IMR-90 (cell line): ENCODE results near the gene TALDO1. TPM values are rescaled to one million over a fixed set of nuclear protein-coding genes. Genes with fewer than 3 reads are reported as not detected.
"Not testable (repeated sequence)": the region's sequence is repeated elsewhere in the genome, so short reads cannot be mapped to it uniquely, and the experiment has no call there.

Experiments
- ATAC-seq: fragments of 200-7000 bp; cut with Tn5 transposase; 2 replicates; pipeline ENCODE4 v1.9.1; 2020; ENCODE audit warnings: low read depth, mild to moderate bottlenecking, moderate library complexity
- BruUV-seq: library from RNA; stranded (reverse); fragments of 400-500 nt; replicated peaks from 2 replicates; lab custom pipeline; 2021; lab: Mats Ljungman, UMichigan
- CTCF ChIA-PET: fragments of 300-600 bp; formaldehyde crosslinking; extraction: SDS; loops from one replicate; lab custom pipeline; 2021; ENCODE audit warnings: antibody characterized with exemption; lab: Yijun Ruan, JAX
- POLR2A ChIA-PET: fragments of 300-600 bp; sonication (Branson Sonifier 250); formaldehyde crosslinking; loops from one replicate; lab custom pipeline; 2022; ENCODE audit warnings: antibody characterized with exemption; ENCODE audit not compliant: unreplicated experiment; lab: Charles Lee
- DNase-seq: peaks from one replicate; pipeline ENCODE4 v3.0.0; 2013
- H2AFZ ChIP-seq: replicated peaks from 2 replicates; pipeline ENCODE3; 2013; ENCODE audit warnings: low read length, mild to moderate bottlenecking; ENCODE audit not compliant: poor library complexity
- H2AK5ac ChIP-seq: 2 replicates; pipeline ENCODE4 v1.6.1; 2013; ENCODE audit warnings: low read depth, low read length, inconsistent platforms
- H2AK9ac ChIP-seq: replicated peaks from 2 replicates; pipeline ENCODE3; 2013; ENCODE audit warnings: mild to moderate bottlenecking, low read depth, low read length, moderate library complexity; ENCODE audit not compliant: poor library complexity
- H2BK120ac ChIP-seq: 2 replicates; pipeline ENCODE4 v1.6.1; 2013; ENCODE audit warnings: low read depth, low read length, inconsistent platforms
- H2BK15ac ChIP-seq: 3 replicates; pipeline ENCODE4 v1.6.1; 2013; ENCODE audit warnings: low read depth, low read length, inconsistent platforms
- H2BK20ac ChIP-seq: 2 replicates; pipeline ENCODE4 v1.6.1; 2013; ENCODE audit warnings: low read depth, mild to moderate bottlenecking, inconsistent platforms, low read length, moderate library complexity
- H2BK5ac ChIP-seq: 2 replicates; pipeline ENCODE4 v1.6.1; 2013; ENCODE audit warnings: mild to moderate bottlenecking, low read depth, low read length, inconsistent platforms; ENCODE audit not compliant: poor library complexity, severe bottlenecking
- H3K14ac ChIP-seq: replicated peaks from 2 replicates; pipeline ENCODE4 v1.6.1; 2013; ENCODE audit warnings: low read depth, low read length, inconsistent platforms
- H3K18ac ChIP-seq: 2 replicates; pipeline ENCODE4 v1.6.1; 2013; ENCODE audit warnings: low read depth, low read length, control low read depth
- H3K23ac ChIP-seq: 2 replicates; pipeline ENCODE4 v1.6.1; 2013; ENCODE audit warnings: low read depth, low read length, inconsistent platforms
- H3K27ac ChIP-seq: 2 replicates; pipeline ENCODE4 v1.5.1; 2013; ENCODE audit warnings: mild to moderate bottlenecking, control low read depth, low read length; ENCODE audit not compliant: insufficient read depth
- H3K27me3 ChIP-seq: 2 replicates; pipeline ENCODE4 v1.6.1; 2013; ENCODE audit warnings: low read length; ENCODE audit not compliant: control insufficient read depth, insufficient read depth
- H3K36me3 ChIP-seq: 2 replicates; pipeline ENCODE4 v1.6.1; 2013; ENCODE audit warnings: low read length, mixed read lengths; ENCODE audit not compliant: control insufficient read depth, insufficient read depth
- H3K4ac ChIP-seq: 2 replicates; pipeline ENCODE4 v1.6.1; 2013; ENCODE audit warnings: low read depth, low read length, inconsistent platforms
- H3K4me1 ChIP-seq: 2 replicates; pipeline ENCODE4 v1.6.1; 2013; ENCODE audit warnings: low read length, mixed read lengths; ENCODE audit not compliant: control insufficient read depth, insufficient read depth
- H3K4me2 ChIP-seq: 2 replicates; pipeline ENCODE4 v1.6.1; 2013; ENCODE audit warnings: low read depth, mild to moderate bottlenecking, control low read depth, low read length, moderate library complexity
- H3K4me3 ChIP-seq: 2 replicates; pipeline ENCODE4 v1.5.1; 2013; ENCODE audit warnings: low read depth, mild to moderate bottlenecking, control low read depth, low read length, moderate library complexity; ENCODE audit not compliant: insufficient read depth
- H3K56ac ChIP-seq: 2 replicates; pipeline ENCODE4 v1.6.1; 2013; ENCODE audit warnings: low read length, inconsistent platforms; ENCODE audit not compliant: insufficient read depth; ENCODE audit errors: extremely low read depth
- H3K79me1 ChIP-seq, 2 experiments: 2 replicates each; pipeline ENCODE4 v1.6.1; 2013; ENCODE audit warnings: low read length in 2 of 2, inconsistent platforms in 1 of 2, low read depth in 1 of 2
- H3K9ac ChIP-seq: 2 replicates; pipeline ENCODE4 v1.6.1; 2013; ENCODE audit warnings: low read depth, low read length, control low read depth
- H3K9me1 ChIP-seq: 2 replicates; pipeline ENCODE4 v1.6.1; 2013; ENCODE audit warnings: low read length, inconsistent platforms; ENCODE audit not compliant: insufficient read depth
- H3K9me3 ChIP-seq: 2 replicates; pipeline ENCODE4 v1.6.1; 2013; ENCODE audit warnings: low read length; ENCODE audit not compliant: control insufficient read depth, insufficient read depth
- H4K20me1 ChIP-seq: 2 replicates; pipeline ENCODE4 v1.6.1; 2013; ENCODE audit warnings: low read length, inconsistent platforms; ENCODE audit not compliant: insufficient read depth
- H4K5ac ChIP-seq: 2 replicates; pipeline ENCODE4 v1.6.1; 2013; ENCODE audit warnings: mild to moderate bottlenecking, low read depth, low read length, control low read depth
- H4K8ac ChIP-seq, 2 experiments: 2 replicates each; pipeline ENCODE4 v1.6.1; 2013; ENCODE audit warnings: low read depth in 2 of 2, low read length in 2 of 2, control low read depth in 1 of 2, inconsistent platforms in 1 of 2
- H4K91ac ChIP-seq: 2 replicates; pipeline ENCODE4 v1.6.1; 2013; ENCODE audit warnings: low read depth, low read length, inconsistent platforms; ENCODE audit not compliant: insufficient read depth
- WGBS, 2 experiments: methylation state at CpG; one replicate each; pipeline versions ENCODE4 v1.1.5 to v1.1.7; 2013; ENCODE audit warnings: missing lambda C conversion rate in 2 of 2; ENCODE audit not compliant: insufficient read length in 1 of 2; ENCODE audit errors: extremely low coverage in 2 of 2; 5-methylcytosine and 5-hydroxymethylcytosine counted together
- dilution Hi-C: fragments of 300-500 bp; cut with HindIII; formaldehyde crosslinking; loops from one replicate; pipeline ENCODE4 v1.14.3; 2018; ENCODE audit warnings: low sequenced_read_pairs; ENCODE audit not compliant: unreplicated experiment
- in situ Hi-C: fragments of 300-500 bp; cut with MboI; formaldehyde crosslinking; loops from 3 replicates; pipeline ENCODE4 v1.14.3; 2019; ENCODE audit warnings: low sequenced_read_pairs, inconsistent platforms, mixed read lengths
- intact Hi-C: fragments of 100-400 bp; cut with micrococcal nuclease; formaldehyde crosslinking; loops from 2 replicates; pipeline ENCODE4 v1.10.0; 2022
- polyA plus RNA-seq, 3 experiments: library from polyadenylated mRNA; depleted of rRNA; stranded (reverse); fragments of >200 nt; gene quantifications; 2 replicates each; pipeline ENCODE4 v1.2.3, GENCODE V29; 2012; ENCODE audit warnings: low replicate concordance in 1 of 3
- total RNA-seq: library from RNA; depleted of rRNA; stranded (reverse); fragments of >200 nt; gene quantifications from 2 replicates; pipeline ENCODE4 v1.2.3, GENCODE V29; 2012

The TALDO1 gene
- total and polyA plus RNA-seq, 2 of the 4 experiments (the other 2 are of a cell fraction) = 147 to 210 TPM

DNA sequence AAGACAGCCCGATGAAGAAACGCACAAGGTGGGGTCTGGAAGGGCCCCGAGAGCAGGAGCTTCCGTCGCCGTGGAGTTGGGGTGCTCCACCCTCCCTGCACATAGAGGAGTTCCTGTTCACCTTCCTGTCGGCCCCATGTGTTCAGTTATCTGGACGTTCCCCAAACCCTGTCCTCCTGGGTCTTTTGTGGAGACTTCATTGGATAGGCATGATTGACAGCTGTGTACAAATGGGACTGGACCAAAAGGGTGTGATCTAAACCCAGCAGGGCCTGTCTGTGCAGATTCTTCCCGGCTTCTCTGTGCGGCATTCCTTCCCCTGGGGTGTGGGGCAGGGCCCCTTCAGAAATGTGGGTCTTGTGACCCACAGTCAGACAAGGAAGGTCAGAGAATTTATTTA is 9.4 kb upstream of the TALDO1 start:
- H2BK120ac ChIP-seq, H4K20me1 ChIP-seq, H3K4me3 ChIP-seq, H3K4me2 ChIP-seq, H4K8ac ChIP-seq, H2BK5ac ChIP-seq, H3K9ac ChIP-seq, BruUV-seq, H4K5ac ChIP-seq, H3K36me3 ChIP-seq, H4K91ac ChIP-seq, DNase-seq, H3K27ac ChIP-seq, H2AFZ ChIP-seq, H3K79me1 ChIP-seq, H3K4ac ChIP-seq, dilution Hi-C loops, H3K9me3 ChIP-seq, H2BK20ac ChIP-seq, H2AK9ac ChIP-seq, ATAC-seq, H3K14ac ChIP-seq, H3K56ac ChIP-seq, H3K18ac ChIP-seq, H3K9me1 ChIP-seq, H3K4me1 ChIP-seq, intact Hi-C loops, H3K23ac ChIP-seq, POLR2A ChIA-PET, H2AK5ac ChIP-seq, H2BK15ac ChIP-seq: not testable (repeated sequence)
- in situ Hi-C loops = loop anchor here (5.0 kb wide), 1 partner anchor 76 kb away; no protein-coding TSS in a partner anchor
- CTCF ChIA-PET = interaction anchor here (1.7 kb wide), 1 partner anchor 9 kb away, joined by 4 read pairs; the partner anchor contains the start of gene TALDO1
- H3K27me3 ChIP-seq = peaks cover 13% of the 10 kb centered on the region; the same call in 1 of the 2 replicates
- WGBS, 2 experiments = 53% methylated on average over 7 of the region's 10 CpGs; no CpG with 5 or more reads in 1 of the 2 experiments
